SH-SY5Y (cell line): ENCODE data around the gene ZNF740.

ENCODE experiments used
- GATA2 ChIP-seq: IDR thresholded peaks from 2 replicates; pipeline ENCODE4 v1.6.1; 2011; ENCODE audit warnings: mild to moderate bottlenecking, low read depth, low read length
- GATA3 ChIP-seq: IDR thresholded peaks from 2 replicates; pipeline ENCODE4 v1.6.1; 2011; ENCODE audit warnings: low read depth, mild to moderate bottlenecking, low read length, moderate library complexity

DNA sequence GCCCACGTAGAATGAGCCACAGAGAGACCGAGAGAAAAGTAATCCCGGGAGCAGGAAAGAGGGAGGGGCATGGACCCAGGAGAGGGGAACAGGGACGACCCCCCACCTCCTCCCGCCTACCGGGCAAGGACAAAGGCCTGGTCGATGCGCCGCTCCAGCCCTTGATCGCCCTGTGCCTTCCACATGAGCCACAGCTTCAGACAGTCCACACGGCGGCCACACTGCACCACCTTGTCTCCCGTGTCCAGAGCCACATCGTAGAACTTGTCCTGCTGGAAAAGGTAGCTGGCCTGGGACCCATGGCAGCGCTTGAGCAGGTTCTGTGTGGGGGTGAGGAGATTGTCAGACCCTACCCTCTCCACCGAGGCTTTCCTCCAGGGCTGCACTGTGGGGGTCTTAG is 20.5 kb upstream of the ZNF740 start:
- TF ChIP-seq GATA2 (no peak), GATA3 (no peak)
